ENCODE results near the gene ZNF773.

ZNF773 gene

GRCh38 chr19:57506163-57506562 lies 6.4 kb downstream of the ZNF773 start:
- TF ChIP-seq SPI1 (IDR thresholded peaks at IDR 0.05; ENCODE audit: borderline replicate concordance, low read depth), result no peak
- no peak for TF ChIP-seq GABPA (IDR thresholded peaks at IDR 0.05; ENCODE audit: low read depth)
- TF ChIP-seq CTCF (IDR thresholded peaks at IDR 0.05; ENCODE audit: insufficient read depth, low read length), result no peak
- TF ChIP-seq REST (IDR thresholded peaks at IDR 0.05; ENCODE audit: insufficient replicate concordance, low read depth), result no peak
- TF ChIP-seq POLR2AphosphoS5 (IDR thresholded peaks at IDR 0.05; ENCODE audit: low read depth), result no peak
- Histone ChIP-seq H3K27me3 (ENCODE audit: insufficient read depth, poor library complexity, severe bottlenecking) (no peaks in the 10 kb centered on the region), H3K27ac (replicated peaks) (no peak overlapping the region), H3K4me3 (replicated peaks; ENCODE audit: insufficient read depth, low read length) (no peak overlapping the region)
- DNase-seq (ENCODE audit: low read depth in 1 of 2, low spot score in 1 of 2), result no peak

- Histone ChIP-seq H3K27me3 (ENCODE audit: insufficient read depth, poor library complexity, severe bottlenecking) (no peaks in the 10 kb centered on the region), H3K4me3 (replicated peaks; ENCODE audit: insufficient read depth, low read length) (no peak overlapping the region), H3K27ac (replicated peaks) (no peak overlapping the region)
- no peak for TF ChIP-seq SPI1 (IDR thresholded peaks at IDR 0.05; ENCODE audit: borderline replicate concordance, low read depth)
- no peak for TF ChIP-seq CTCF (IDR thresholded peaks at IDR 0.05; ENCODE audit: insufficient read depth, low read length)
- no peak for TF ChIP-seq REST (IDR thresholded peaks at IDR 0.05; ENCODE audit: insufficient replicate concordance, low read depth)
- TF ChIP-seq GABPA (IDR thresholded peaks at IDR 0.05; ENCODE audit: low read depth), result no peak
- no peak for TF ChIP-seq POLR2AphosphoS5 (IDR thresholded peaks at IDR 0.05; ENCODE audit: low read depth)
- DNase-seq (ENCODE audit: low read depth in 1 of 2, low spot score in 1 of 2), result no peak
These were observed 11.7 kb downstream of the ZNF773 start for GRCh38 chr19:57511484-57511883.

GRCh38 chr19:57512845-57513244 lies 13.1 kb downstream of the ZNF773 start:
- no peak for TF ChIP-seq CTCF (IDR thresholded peaks at IDR 0.05; ENCODE audit: insufficient read depth, low read length)
- TF ChIP-seq REST (IDR thresholded peaks at IDR 0.05; ENCODE audit: insufficient replicate concordance, low read depth), result no peak
- TF ChIP-seq GABPA (IDR thresholded peaks at IDR 0.05; ENCODE audit: low read depth), result no peak
- TF ChIP-seq POLR2AphosphoS5 (IDR thresholded peaks at IDR 0.05; ENCODE audit: low read depth), result no peak
- no peak for TF ChIP-seq SPI1 (IDR thresholded peaks at IDR 0.05; ENCODE audit: borderline replicate concordance, low read depth)
- no peak for DNase-seq (ENCODE audit: low read depth in 1 of 2, low spot score in 1 of 2)

More at GRCh38 chr19:57512845-57513244, 13.1 kb downstream of the ZNF773 start:
- Histone ChIP-seq H3K27ac (replicated peaks) (no peak overlapping the region), H3K27me3 (ENCODE audit: insufficient read depth, poor library complexity, severe bottlenecking) (no peaks in the 10 kb centered on the region), H3K4me3 (replicated peaks; ENCODE audit: insufficient read depth, low read length) (no peak overlapping the region)

Data from HL-60 (cell line).